Measurements from ENCODE around the gene PHACTR1.

The PHACTR1 gene

GRCh38 chr6:13298446-13298845, 581.9 kb downstream of the PHACTR1 start:
- in situ Hi-C loops (cut with MboI; ENCODE audit: low sequenced_read_pairs), result no loop called here

GRCh38 chr6:13299403-13299821, 582.8 kb downstream of the PHACTR1 start:
- in situ Hi-C loops (cut with MboI; ENCODE audit: low sequenced_read_pairs), result no loop called here

GRCh38 chr6:13299918-13300317, 583.4 kb downstream of the PHACTR1 start:
- in situ Hi-C loops (cut with MboI; ENCODE audit: low sequenced_read_pairs), result no loop called here

GRCh38 chr6:13300643-13301590, 584.4 kb downstream of the PHACTR1 start:
- in situ Hi-C loops (cut with MboI; ENCODE audit: low sequenced_read_pairs), result no loop called here

- in situ Hi-C loops (cut with MboI; ENCODE audit: low sequenced_read_pairs), result no loop called here
Observed at GRCh38 chr6:13302291-13302690, 585.7 kb downstream of the PHACTR1 start.

GRCh38 chr6:13302751-13303667, 586.4 kb downstream of the PHACTR1 start:
- in situ Hi-C loops (cut with MboI; ENCODE audit: low sequenced_read_pairs), result no loop called here

- in situ Hi-C loops (cut with MboI; ENCODE audit: low sequenced_read_pairs), result no loop called here
Observed at GRCh38 chr6:13303668-13304017, 587.1 kb downstream of the PHACTR1 start.

GRCh38 chr6:13304101-13304500, 587.5 kb downstream of the PHACTR1 start:
- in situ Hi-C loops (cut with MboI; ENCODE audit: low sequenced_read_pairs), result no loop called here

GRCh38 chr6:13304580-13305260, 588.2 kb downstream of the PHACTR1 start:
- in situ Hi-C loops (cut with MboI; ENCODE audit: low sequenced_read_pairs), result no loop called here

- in situ Hi-C loops (cut with MboI; ENCODE audit: low sequenced_read_pairs), result no loop called here
Observed at GRCh38 chr6:13305288-13305687, 588.7 kb downstream of the PHACTR1 start.

GRCh38 chr6:13305791-13306190, 589.2 kb downstream of the PHACTR1 start:
- in situ Hi-C loops (cut with MboI; ENCODE audit: low sequenced_read_pairs), result no loop called here

- in situ Hi-C loops (cut with MboI; ENCODE audit: low sequenced_read_pairs), result no loop called here
Observed at GRCh38 chr6:13307508-13307995, 591.0 kb downstream of the PHACTR1 start.

GRCh38 chr6:13308332-13308731, 591.8 kb downstream of the PHACTR1 start:
- in situ Hi-C loops (cut with MboI; ENCODE audit: low sequenced_read_pairs), result no loop called here

- in situ Hi-C loops (cut with MboI; ENCODE audit: low sequenced_read_pairs), result no loop called here
Observed at GRCh38 chr6:13311155-13311554, 594.6 kb downstream of the PHACTR1 start.

GRCh38 chr6:13314806-13315205, 598.2 kb downstream of the PHACTR1 start:
- in situ Hi-C loops (cut with MboI; ENCODE audit: low sequenced_read_pairs), result no loop called here

- in situ Hi-C loops (cut with MboI; ENCODE audit: low sequenced_read_pairs), result no loop called here
Observed at GRCh38 chr6:13315896-13316295, 599.3 kb downstream of the PHACTR1 start.

- in situ Hi-C loops (cut with MboI; ENCODE audit: low sequenced_read_pairs), result no loop called here
Observed at GRCh38 chr6:13318821-13319220, 602.3 kb downstream of the PHACTR1 start.

- in situ Hi-C loops (cut with MboI; ENCODE audit: low sequenced_read_pairs), result no loop called here
Observed at GRCh38 chr6:13319891-13320564, 603.5 kb downstream of the PHACTR1 start.

- in situ Hi-C loops (cut with MboI; ENCODE audit: low sequenced_read_pairs), result loop anchor here (25.0 kb wide), 1 partner anchor 414 kb away; no protein-coding TSS in a partner anchor
Observed at GRCh38 chr6:13326031-13326586, 609.5 kb downstream of the PHACTR1 start.

GRCh38 chr6:13327691-13328075, 611.1 kb downstream of the PHACTR1 start:
- in situ Hi-C loops (cut with MboI; ENCODE audit: low sequenced_read_pairs), result loop anchor here (25.0 kb wide), 1 partner anchor 415 kb away; no protein-coding TSS in a partner anchor
